Thoracic aorta (tissue), 2 donors: ENCODE results near the gene HEPACAM2. TPM values are rescaled to one million over a fixed set of nuclear protein-coding genes. Genes with fewer than 3 reads are reported as not detected.

ENCODE experiments used
- ATAC-seq: fragments of 150-250 bp; one replicate; pipeline ENCODE4 v1.8.0; 2017; ENCODE audit warnings: low read depth; ENCODE audit not compliant: insufficient number of reproducible peaks, low FRiP score
- DNase-seq: peaks from one replicate; pipeline ENCODE4 v3.0.0-alpha.2; 2020; ENCODE audit warnings: low spot score
- H3K27ac ChIP-seq, 2 donors: fragments of 200-600 bp; sonication (generic); 1 replicate in 1 of 2; 2 replicates in 1 of 2; pipeline ENCODE4 v1.5.1; 2016; ENCODE audit warnings: mild to moderate bottlenecking in 2 of 2, moderate library complexity in 2 of 2
- H3K27me3 ChIP-seq: fragments of 200-600 bp; sonication (generic); replicated peaks from 2 replicates; pipeline ENCODE4 v1.6.0; 2016; ENCODE audit warnings: mild to moderate bottlenecking; ENCODE audit not compliant: insufficient read depth
- H3K36me3 ChIP-seq: fragments of 200-600 bp; sonication (generic); one replicate; pipeline ENCODE4 v1.5.1; 2016
- H3K4me1 ChIP-seq, 2 donors: fragments of 200-600 bp; sonication (generic); 1 replicate in 1 of 2; 2 replicates in 1 of 2; pipeline versions ENCODE4 v1.5.1 to v1.6.0; 2016; ENCODE audit warnings: low read depth in 2 of 2, mild to moderate bottlenecking in 1 of 2; ENCODE audit not compliant: control insufficient read depth in 1 of 2
- H3K4me3 ChIP-seq: fragments of 200-600 bp; sonication (generic); 2 replicates; pipeline ENCODE4 v1.5.1; 2016; ENCODE audit warnings: mild to moderate bottlenecking
- H3K9me3 ChIP-seq: fragments of 200-600 bp; sonication (generic); 2 replicates; pipeline ENCODE4 v1.5.1; 2016
- total RNA-seq, 2 donors: library from RNA; depleted of rRNA; stranded (reverse); fragments of >200 nt; gene quantifications; one replicate each; pipeline versions ENCODE4 v1.1.0 to v1.2.3, GENCODE V29; 2016
- TF ChIP-seq, protein P1 (sequence below): fragments of 200-600 bp; sonication (generic); IDR thresholded peaks from one replicate; pipeline ENCODE4 v1.5.1; 2019; ENCODE audit warnings: antibody characterized with exemption

Gene HEPACAM2
- not detected for total RNA-seq

DNA sequence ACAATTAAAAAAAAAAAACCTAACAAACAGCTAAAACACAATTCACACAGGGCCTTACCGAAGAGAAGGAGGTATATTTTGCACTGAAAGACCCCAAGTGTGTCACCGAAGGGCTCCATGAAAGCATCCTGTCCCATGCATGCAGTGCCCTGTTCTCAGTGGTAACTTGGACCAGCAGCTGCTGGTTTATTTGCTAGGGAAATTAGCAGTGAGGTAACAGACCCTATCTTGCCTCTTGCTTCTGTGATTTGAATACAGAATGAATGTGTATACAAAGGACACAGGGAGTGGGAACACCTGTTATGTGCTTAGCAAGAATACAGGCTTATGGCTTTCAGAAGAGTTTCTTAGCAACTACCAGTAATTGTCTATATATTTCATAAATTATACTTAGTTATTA lies at the start of gene HEPACAM2:
HEPACAM2 (minus strand) TSS at position 160 of the 400 bp plus-strand sequence.
- Histone ChIP-seq H3K27ac (no peak within 1 kb of the TSS), H3K36me3 (no peaks in the 10 kb centered on the region), H3K4me3 (no peak within 1 kb of the TSS), H3K4me1 (peaks cover 0 to under 1% of the 10 kb centered on the region in 2 donors), H3K9me3 (no peaks in the 10 kb centered on the region), H3K27me3 (no peaks in the 10 kb centered on the region)
- DNase-seq = no peak
- ATAC-seq = no peak
- TF ChIP-seq, protein P1, sequence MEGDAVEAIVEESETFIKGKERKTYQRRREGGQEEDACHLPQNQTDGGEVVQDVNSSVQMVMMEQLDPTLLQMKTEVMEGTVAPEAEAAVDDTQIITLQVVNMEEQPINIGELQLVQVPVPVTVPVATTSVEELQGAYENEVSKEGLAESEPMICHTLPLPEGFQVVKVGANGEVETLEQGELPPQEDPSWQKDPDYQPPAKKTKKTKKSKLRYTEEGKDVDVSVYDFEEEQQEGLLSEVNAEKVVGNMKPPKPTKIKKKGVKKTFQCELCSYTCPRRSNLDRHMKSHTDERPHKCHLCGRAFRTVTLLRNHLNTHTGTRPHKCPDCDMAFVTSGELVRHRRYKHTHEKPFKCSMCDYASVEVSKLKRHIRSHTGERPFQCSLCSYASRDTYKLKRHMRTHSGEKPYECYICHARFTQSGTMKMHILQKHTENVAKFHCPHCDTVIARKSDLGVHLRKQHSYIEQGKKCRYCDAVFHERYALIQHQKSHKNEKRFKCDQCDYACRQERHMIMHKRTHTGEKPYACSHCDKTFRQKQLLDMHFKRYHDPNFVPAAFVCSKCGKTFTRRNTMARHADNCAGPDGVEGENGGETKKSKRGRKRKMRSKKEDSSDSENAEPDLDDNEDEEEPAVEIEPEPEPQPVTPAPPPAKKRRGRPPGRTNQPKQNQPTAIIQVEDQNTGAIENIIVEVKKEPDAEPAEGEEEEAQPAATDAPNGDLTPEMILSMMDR = no peak

DNA sequence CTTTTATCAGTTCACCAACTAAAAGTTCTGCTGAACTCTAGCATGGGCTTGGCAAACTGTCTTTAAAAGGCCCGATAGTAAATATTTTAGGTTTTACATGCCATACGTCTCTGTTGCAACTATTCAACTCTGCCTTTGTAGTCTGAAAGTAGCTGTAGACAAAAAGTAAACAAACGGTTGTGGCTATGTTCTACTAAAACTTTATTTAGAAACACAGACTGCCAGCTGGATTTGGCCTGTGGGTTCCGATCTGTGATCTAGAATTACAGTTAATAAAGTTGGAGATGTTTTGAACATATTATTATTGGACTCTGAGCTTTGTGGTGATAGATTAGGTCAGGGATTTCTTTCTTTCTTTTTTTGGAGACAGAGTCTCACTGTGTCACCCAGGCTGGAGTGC lies 39.0 kb upstream of the HEPACAM2 start:
- ATAC-seq = no peak

DNA sequence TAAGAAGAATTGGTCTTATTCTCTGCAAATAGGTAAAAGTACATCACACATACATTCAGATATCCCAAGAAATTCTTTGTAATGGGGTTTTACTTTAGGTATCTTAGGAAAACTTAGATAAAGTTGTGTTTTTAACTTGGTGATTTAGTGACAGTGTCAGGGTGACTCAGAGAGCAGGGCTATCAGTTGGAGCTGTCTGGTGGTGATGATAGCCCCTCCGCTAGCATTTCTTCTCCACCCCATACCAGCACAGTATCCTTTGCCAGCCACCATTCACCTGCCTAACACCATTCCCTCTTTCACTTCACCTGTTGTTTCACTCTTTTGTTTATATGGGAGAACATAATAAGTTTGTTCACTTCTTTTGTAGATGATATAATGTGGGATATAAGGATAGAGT lies 36.3 kb upstream of the HEPACAM2 start:
- DNase-seq (no peak), ATAC-seq (no peak)
- no peaks in the 10 kb centered on the region for H3K9me3 ChIP-seq
- no peak overlapping the region for H3K4me3 ChIP-seq
- H3K4me1 ChIP-seq = no peaks in the 10 kb centered on the region
- H3K27ac ChIP-seq = no peak overlapping the region
- H3K27me3 ChIP-seq = no peaks in the 10 kb centered on the region
- no peaks in the 10 kb centered on the region for H3K36me3 ChIP-seq
- TF ChIP-seq, protein P1 = no peak

More for the DNA sequence above, 39.0 kb upstream of the HEPACAM2 start:
- peaks cover 2% of the 10 kb centered on the region for H3K36me3 ChIP-seq
- H3K4me3 ChIP-seq = no peak overlapping the region
- no peaks in the 10 kb centered on the region for H3K27me3 ChIP-seq
- no peak overlapping the region for H3K27ac ChIP-seq
- H3K9me3 ChIP-seq = no peaks in the 10 kb centered on the region
- no peaks in the 10 kb centered on the region for H3K4me1 ChIP-seq
- no peak for DNase-seq
- TF ChIP-seq, protein P1 = no peak

DNA sequence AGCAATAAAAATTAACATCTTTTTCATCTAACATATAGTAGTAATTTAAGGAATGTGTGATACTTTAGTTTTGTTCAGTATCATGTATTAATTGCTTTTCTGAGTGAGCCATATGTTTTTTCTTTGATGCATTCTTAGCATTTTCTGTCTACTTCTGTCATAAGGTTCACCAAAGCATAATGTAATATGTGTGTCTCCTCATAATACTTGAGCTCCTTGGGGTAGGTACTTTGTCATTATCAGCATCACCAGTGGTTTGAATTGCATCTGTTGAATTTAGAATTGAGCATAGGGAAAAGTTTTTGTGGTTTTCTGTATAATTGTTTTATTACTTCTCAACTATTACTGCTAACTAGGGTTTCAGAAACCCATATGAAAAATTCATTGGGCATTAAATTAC lies 32.4 kb upstream of the HEPACAM2 start:
- H3K27me3 ChIP-seq = no peaks in the 10 kb centered on the region
- ATAC-seq = no peak
- DNase-seq = no peak
- no peaks in the 10 kb centered on the region for H3K36me3 ChIP-seq
- TF ChIP-seq, protein P1 = no peak
- no peak overlapping the region for H3K4me3 ChIP-seq
- H3K9me3 ChIP-seq = no peaks in the 10 kb centered on the region
- H3K27ac ChIP-seq = no peak overlapping the region
- no peaks in the 10 kb centered on the region for H3K4me1 ChIP-seq

DNA sequence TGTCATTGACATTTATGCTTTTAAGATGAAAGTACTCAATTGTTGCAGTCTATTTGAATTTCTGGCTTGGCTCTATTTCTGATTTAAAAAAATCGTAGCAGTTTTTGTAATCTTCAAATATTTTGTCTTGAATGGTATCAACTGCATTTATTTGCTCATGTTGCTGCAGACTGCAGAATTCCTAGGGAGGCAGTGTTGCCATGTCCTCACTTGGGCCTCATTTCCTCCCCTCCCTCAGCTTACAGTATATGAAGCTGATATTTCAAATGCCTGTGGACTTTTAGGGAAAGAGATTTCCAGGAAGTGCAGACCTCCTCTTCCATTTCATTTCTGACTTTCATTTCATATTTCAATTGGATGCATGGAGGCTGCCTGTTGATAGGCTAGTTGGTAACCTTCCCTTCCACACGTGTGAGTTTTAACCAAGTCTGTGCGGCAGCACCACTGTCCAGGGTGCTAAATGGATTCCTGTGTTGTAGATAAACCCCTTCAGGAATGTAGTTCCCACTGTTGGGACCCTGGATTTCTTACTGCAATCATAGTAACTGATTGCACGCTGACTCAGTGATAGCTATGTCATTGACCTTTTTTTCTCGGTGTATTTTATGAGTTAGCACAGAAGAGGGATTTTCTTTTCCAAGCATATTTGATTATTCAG lies 23.4 kb upstream of the HEPACAM2 start:
- H3K36me3 ChIP-seq = no peaks in the 10 kb centered on the region
- ATAC-seq = no peak
- no peaks in the 10 kb centered on the region for H3K27me3 ChIP-seq
- no peaks in the 10 kb centered on the region for H3K9me3 ChIP-seq
- TF ChIP-seq, protein P1 = no peak
- H3K4me3 ChIP-seq = no peak overlapping the region
- DNase-seq = no peak
- H3K4me1 ChIP-seq = no peaks in the 10 kb centered on the region
- H3K27ac ChIP-seq = no peak overlapping the region
